H9 (cell line): ENCODE data around the gene GLB1L. TPM values are rescaled to one million over a fixed set of nuclear protein-coding genes. Genes with fewer than 3 reads are reported as not detected.
A peak's percentile ranks its signal among the peaks of the same experiment; 100 is the strongest.
"Not testable (repeated sequence)": the region's sequence is repeated elsewhere in the genome, so short reads cannot be mapped to it uniquely, and the experiment has no call there.

Experiments used
- DNase-seq: peaks from one replicate; pipeline ENCODE4 v3.0.0-alpha.2; 2017
- H2AFZ ChIP-seq: one replicate; pipeline ENCODE4 v1.6.1; 2013; ENCODE audit warnings: mild to moderate bottlenecking, low read length, control low read depth, moderate library complexity
- H2AK5ac ChIP-seq: 2 replicates; pipeline ENCODE4 v1.6.1; 2013; ENCODE audit warnings: low read length, control low read depth, mixed read lengths; ENCODE audit not compliant: insufficient read length
- H2BK120ac ChIP-seq: one replicate; pipeline ENCODE4 v1.6.1; 2013; ENCODE audit warnings: low read depth, mild to moderate bottlenecking, low read length, control low read depth, inconsistent platforms; ENCODE audit not compliant: poor library complexity, severe bottlenecking
- H2BK12ac ChIP-seq: 2 replicates; pipeline ENCODE4 v1.6.1; 2013; ENCODE audit warnings: low read length, control low read depth, mixed read lengths, low read depth; ENCODE audit not compliant: insufficient read length
- H2BK15ac ChIP-seq: 2 replicates; pipeline ENCODE4 v1.6.1; 2013; ENCODE audit warnings: low read depth, low read length, control low read depth
- H2BK20ac ChIP-seq: one replicate; pipeline ENCODE4 v1.6.1; 2013; ENCODE audit warnings: low read depth, mild to moderate bottlenecking, low read length, control low read depth, inconsistent platforms; ENCODE audit not compliant: poor library complexity, severe bottlenecking
- H2BK5ac ChIP-seq: 2 replicates; pipeline ENCODE4 v1.6.1; 2013; ENCODE audit warnings: low read length, control low read depth, mixed read lengths; ENCODE audit not compliant: insufficient read length
- H3K14ac ChIP-seq: 2 replicates; pipeline ENCODE4 v1.6.1; 2013; ENCODE audit warnings: low read length, control low read depth; ENCODE audit not compliant: insufficient read depth
- H3K18ac ChIP-seq: 2 replicates; pipeline ENCODE4 v1.6.1; 2013; ENCODE audit warnings: low read depth, mild to moderate bottlenecking, mixed read lengths, low read length, control low read depth; ENCODE audit not compliant: insufficient read length
- H3K23ac ChIP-seq: 2 replicates; pipeline ENCODE4 v1.6.1; 2013; ENCODE audit warnings: low read length, control low read depth, mixed read lengths, low read depth; ENCODE audit not compliant: insufficient read length
- H3K23me2 ChIP-seq: 2 replicates; pipeline ENCODE4 v1.6.1; 2013; ENCODE audit warnings: low read depth, mild to moderate bottlenecking, mixed read lengths, low read length, control low read depth; ENCODE audit not compliant: insufficient read length, poor library complexity, severe bottlenecking
- H3K27ac ChIP-seq: 2 replicates; pipeline ENCODE4 v1.5.1; 2013; ENCODE audit warnings: low read length, control low read depth, mixed read lengths, low read depth; ENCODE audit not compliant: insufficient read length
- H3K27me3 ChIP-seq: 2 replicates; pipeline ENCODE4 v1.6.1; 2013; ENCODE audit warnings: low read length, control low read depth, inconsistent platforms; ENCODE audit not compliant: insufficient read depth
- H3K4ac ChIP-seq: 2 replicates; pipeline ENCODE4 v1.6.1; 2013; ENCODE audit warnings: low read depth, mild to moderate bottlenecking, control low read depth, inconsistent platforms, low read length, moderate library complexity
- H3K4me1 ChIP-seq: 2 replicates; pipeline ENCODE4 v1.6.1; 2013; ENCODE audit warnings: low read length, control low read depth, inconsistent platforms; ENCODE audit not compliant: insufficient read depth
- H3K4me2 ChIP-seq: 2 replicates; pipeline ENCODE4 v1.6.1; 2013; ENCODE audit warnings: low read length, control low read depth, mixed read lengths; ENCODE audit not compliant: insufficient read length, insufficient read depth
- H3K56ac ChIP-seq: 2 replicates; pipeline ENCODE4 v1.6.1; 2013; ENCODE audit warnings: low read depth, mild to moderate bottlenecking, mixed read lengths, low read length, control low read depth; ENCODE audit not compliant: insufficient read length
- H3K79me1 ChIP-seq: 2 replicates; pipeline ENCODE4 v1.6.1; 2013; ENCODE audit warnings: low read depth, mild to moderate bottlenecking, moderate library complexity, low read length, control low read depth, inconsistent platforms; ENCODE audit not compliant: insufficient read depth, poor library complexity, severe bottlenecking
- H3K79me2 ChIP-seq: 2 replicates; pipeline ENCODE4 v1.6.1; 2013; ENCODE audit warnings: low read length, control low read depth, inconsistent platforms; ENCODE audit not compliant: insufficient read depth
- H3K9ac ChIP-seq: 2 replicates; pipeline ENCODE4 v1.6.1; 2013; ENCODE audit warnings: low read length, control low read depth, mixed read lengths; ENCODE audit not compliant: insufficient read length; ENCODE audit errors: extremely low read depth
- H3K9me3 ChIP-seq: one replicate; pipeline ENCODE4 v1.6.1; 2013; ENCODE audit warnings: low read depth, low read length, inconsistent platforms; ENCODE audit not compliant: control insufficient read depth
- H3T11ph ChIP-seq: one replicate; pipeline ENCODE4 v1.6.1; 2013; ENCODE audit warnings: mild to moderate bottlenecking, low read length, control low read depth, inconsistent platforms
- H4K20me1 ChIP-seq: one replicate; pipeline ENCODE4 v1.6.1; 2013; ENCODE audit not compliant: control insufficient read depth, insufficient read length, insufficient read depth
- H4K5ac ChIP-seq: 2 replicates; pipeline ENCODE4 v1.6.1; 2013; ENCODE audit warnings: low read depth, mild to moderate bottlenecking, mixed read lengths, low read length, control low read depth; ENCODE audit not compliant: insufficient read length
- H4K8ac ChIP-seq: replicated peaks from 2 replicates; pipeline ENCODE4 v1.6.1; 2013; ENCODE audit warnings: low read length, control low read depth, mixed read lengths, low read depth; ENCODE audit not compliant: insufficient read length
- H4K91ac ChIP-seq: 2 replicates; pipeline ENCODE4 v1.6.1; 2013; ENCODE audit warnings: low read depth, mild to moderate bottlenecking, moderate library complexity, mixed read lengths, low read length, control low read depth; ENCODE audit not compliant: insufficient read length
- H3K27ac Mint-ChIP-seq, 3 experiments: 2 replicates in 2 of 3; 3 replicates in 1 of 3; pipeline ENCODE4 v1.8.0; 2020 to 2021; ENCODE audit warnings: mixed read lengths in 3 of 3, mild to moderate bottlenecking in 1 of 3, moderate library complexity in 1 of 3
- H3K27me3 Mint-ChIP-seq: 2 replicates; pipeline ENCODE4 v1.8.0; 2021; ENCODE audit warnings: low read depth, mild to moderate bottlenecking, moderate library complexity, mixed read lengths
- H3K36me3 Mint-ChIP-seq, 3 experiments: 2 replicates in 2 of 3; 3 replicates in 1 of 3; pipeline ENCODE4 v1.8.0; 2020 to 2021; ENCODE audit warnings: low read depth in 3 of 3, mixed read lengths in 3 of 3; ENCODE audit not compliant: insufficient read depth in 1 of 3
- H3K4me1 Mint-ChIP-seq, 2 experiments: 2 replicates each; pipeline ENCODE4 v1.8.0; 2020; ENCODE audit warnings: mixed read lengths in 2 of 2
- H3K4me3 Mint-ChIP-seq, 2 experiments: 2 replicates in 1 of 2; 3 replicates in 1 of 2; pipeline ENCODE4 v1.8.0; 2020 to 2021; ENCODE audit warnings: mild to moderate bottlenecking in 2 of 2, mixed read lengths in 2 of 2, moderate library complexity in 1 of 2
- H3K9me3 Mint-ChIP-seq, 2 experiments: 2 replicates in 1 of 2; 3 replicates in 1 of 2; pipeline ENCODE4 v1.8.0; 2020; ENCODE audit warnings: mild to moderate bottlenecking in 2 of 2, mixed read lengths in 2 of 2, moderate library complexity in 1 of 2
- CTCF ChIP-seq: fragments of 200-600 bp; sonication (generic); conservative IDR thresholded peaks from 3 replicates; pipeline ENCODE4 v1.8.0; 2021; ENCODE audit warnings: antibody characterized with exemption, mild to moderate bottlenecking
- WGBS: extraction: QIAGEN DNeasy Blood & Tissue Kit; methylation state at CpG from one replicate; pipeline ENCODE4 v1.1.7; 2013; ENCODE audit warnings: missing lambda C conversion rate, low lambda C conversion rate, mixed read lengths; ENCODE audit not compliant: insufficient read length; ENCODE audit errors: extremely low coverage; 5-methylcytosine and 5-hydroxymethylcytosine counted together
- total RNA-seq: library from RNA; stranded (reverse); gene quantifications from 2 replicates; pipeline ENCODE4 v1.2.1, GENCODE V29; 2021

The GLB1L gene
- total RNA-seq, 1 experiment from 2014 or later: 6.5 TPM

DNA sequence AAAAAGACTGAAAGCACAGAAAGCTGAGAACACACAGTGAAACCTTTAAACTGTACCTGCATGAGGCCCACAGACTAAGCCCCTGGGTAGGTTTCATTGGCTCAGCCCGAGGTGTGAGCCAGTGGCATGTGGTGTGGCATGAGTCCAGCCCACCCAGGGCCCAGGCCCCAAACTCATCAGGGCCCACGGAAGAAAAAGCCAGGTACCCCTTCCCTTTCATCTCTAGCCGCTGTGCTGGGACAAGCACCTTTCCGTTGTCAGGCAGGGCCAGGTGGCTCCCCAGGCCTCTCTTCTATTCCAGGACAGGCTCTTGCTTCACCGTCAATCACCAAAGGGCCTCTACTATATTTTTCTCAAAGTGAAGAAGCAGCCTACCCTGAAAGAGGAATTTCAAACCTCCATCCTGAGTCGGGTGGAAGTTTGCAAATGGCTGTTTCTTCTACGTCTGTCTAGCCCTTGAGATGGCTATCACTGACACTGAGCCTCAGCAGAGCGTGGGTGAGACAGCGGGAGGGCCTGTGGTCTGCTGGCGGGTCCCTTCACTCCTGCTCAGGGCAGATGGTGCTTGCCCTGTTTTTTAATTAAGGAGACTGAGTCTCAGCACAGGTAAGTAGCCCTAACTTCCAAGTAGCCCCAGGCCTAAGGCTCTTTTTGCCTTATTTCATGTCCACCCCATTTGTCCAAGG is 42.5 kb upstream of the GLB1L start:
- H2BK20ac ChIP-seq: no peak overlapping the region
- H3K79me1 ChIP-seq: no peaks in the 10 kb centered on the region
- no peak overlapping the region for H2BK15ac ChIP-seq
- no peaks in the 10 kb centered on the region for H3K27me3 ChIP-seq
- no peaks in the 10 kb centered on the region for H4K20me1 ChIP-seq
- no CpG with 5 or more reads among the region's 10 CpGs for WGBS
- no peaks in the 10 kb centered on the region for H3K79me2 ChIP-seq
- no peak overlapping the region for H3K56ac ChIP-seq
- DNase-seq: no peak
- H3K27ac ChIP-seq: no peak overlapping the region
- no peak overlapping the region for H2BK120ac ChIP-seq
- no peak overlapping the region for H2BK12ac ChIP-seq
- H3K36me3 Mint-ChIP-seq: peaks cover 0 to 14% (median 7%) of the 10 kb centered on the region in 3 experiments; a peak in 6 of 7 replicates
- TF ChIP-seq CTCF: no peak
- H3K4ac ChIP-seq: no peak overlapping the region
- H3K14ac ChIP-seq: no peak overlapping the region
- no peaks in the 10 kb centered on the region; the same call in 1 of the 2 replicates for H3K4me1 ChIP-seq
- no peak overlapping the region for H3K9ac ChIP-seq
- no peak overlapping the region for H3K4me2 ChIP-seq
- peaks cover 10% of the 10 kb centered on the region for H3K27me3 Mint-ChIP-seq
- H3K4me3 Mint-ChIP-seq: no peak overlapping the region
- no peaks in the 10 kb centered on the region for H3K23me2 ChIP-seq
- peaks cover 7 to 12% of the 10 kb centered on the region in 2 experiments for H3K4me1 Mint-ChIP-seq
- peak overlapping the region in 1 of 3 experiments; percentile 87; a peak in 2 of 7 replicates for H3K27ac Mint-ChIP-seq
- no peak overlapping the region for H4K5ac ChIP-seq
- H3K18ac ChIP-seq: no peak overlapping the region
- H3K9me3 Mint-ChIP-seq: peaks cover under 1% of the 10 kb centered on the region in 2 experiments; a peak in 1 of 5 replicates
- H2AK5ac ChIP-seq: no peak overlapping the region
- H3K23ac ChIP-seq: no peak overlapping the region
- no peak overlapping the region for H2BK5ac ChIP-seq
- no peak overlapping the region for H3T11ph ChIP-seq
- no peak overlapping the region for H4K8ac ChIP-seq
- H3K9me3 ChIP-seq: no peaks in the 10 kb centered on the region
- no peak overlapping the region for H2AFZ ChIP-seq
- H4K91ac ChIP-seq: no peak overlapping the region

DNA sequence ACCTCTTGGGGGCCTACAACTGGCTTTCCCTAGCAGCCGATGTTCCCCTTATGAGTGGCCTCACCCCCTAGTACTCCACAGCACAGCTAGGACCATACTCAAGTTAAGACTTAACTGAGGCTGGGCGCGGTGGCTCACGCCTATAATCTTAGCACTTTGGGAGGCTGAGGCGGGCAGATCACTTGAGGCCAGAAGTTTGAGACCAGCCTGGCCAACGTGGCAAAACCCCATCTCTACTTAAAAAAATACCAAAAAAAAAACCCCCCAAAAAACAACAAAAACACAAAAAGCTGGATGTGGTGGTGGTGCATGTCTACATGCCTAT is 41.8 kb upstream of the GLB1L start:
- H4K8ac ChIP-seq: not testable (repeated sequence)

More for the DNA sequence above, 41.8 kb upstream of the GLB1L start:
- H4K5ac ChIP-seq, DNase-seq, H3K79me1 ChIP-seq, H3K27ac Mint-ChIP-seq, H3K23me2 ChIP-seq, H3K23ac ChIP-seq, H3K56ac ChIP-seq, H3K9ac ChIP-seq, H3K18ac ChIP-seq, H3K14ac ChIP-seq, H3K4me1 ChIP-seq, H3K27me3 Mint-ChIP-seq, H3K4me2 ChIP-seq, H3K27me3 ChIP-seq, H3K4me3 Mint-ChIP-seq, H3K9me3 ChIP-seq, H2AFZ ChIP-seq, H2BK15ac ChIP-seq, H3K79me2 ChIP-seq, H2AK5ac ChIP-seq, H4K20me1 ChIP-seq, H3T11ph ChIP-seq, H2BK120ac ChIP-seq, H3K27ac ChIP-seq, H2BK20ac ChIP-seq, H3K4ac ChIP-seq, H2BK5ac ChIP-seq, H3K9me3 Mint-ChIP-seq, H4K91ac ChIP-seq, H2BK12ac ChIP-seq: not testable (repeated sequence)
- H3K4me1 Mint-ChIP-seq: peaks cover 7 to 12% of the 10 kb centered on the region in 2 experiments
- no CpG with 5 or more reads among the region's 6 CpGs for WGBS
- H3K36me3 Mint-ChIP-seq: peaks cover 0 to 19% (median 10%) of the 10 kb centered on the region in 3 experiments; a peak in 6 of 7 replicates
